Fibroblast of upper back skin (primary cell): ENCODE data around the gene CDC14A.
"Not testable (repeated sequence)": the region's sequence is repeated elsewhere in the genome, so short reads cannot be mapped to it uniquely, and the experiment has no call there.

Experiments
- DNase-seq: peaks from one replicate; pipeline ENCODE4 v3.0.0-alpha.2; 2013

The CDC14A gene, protein sequence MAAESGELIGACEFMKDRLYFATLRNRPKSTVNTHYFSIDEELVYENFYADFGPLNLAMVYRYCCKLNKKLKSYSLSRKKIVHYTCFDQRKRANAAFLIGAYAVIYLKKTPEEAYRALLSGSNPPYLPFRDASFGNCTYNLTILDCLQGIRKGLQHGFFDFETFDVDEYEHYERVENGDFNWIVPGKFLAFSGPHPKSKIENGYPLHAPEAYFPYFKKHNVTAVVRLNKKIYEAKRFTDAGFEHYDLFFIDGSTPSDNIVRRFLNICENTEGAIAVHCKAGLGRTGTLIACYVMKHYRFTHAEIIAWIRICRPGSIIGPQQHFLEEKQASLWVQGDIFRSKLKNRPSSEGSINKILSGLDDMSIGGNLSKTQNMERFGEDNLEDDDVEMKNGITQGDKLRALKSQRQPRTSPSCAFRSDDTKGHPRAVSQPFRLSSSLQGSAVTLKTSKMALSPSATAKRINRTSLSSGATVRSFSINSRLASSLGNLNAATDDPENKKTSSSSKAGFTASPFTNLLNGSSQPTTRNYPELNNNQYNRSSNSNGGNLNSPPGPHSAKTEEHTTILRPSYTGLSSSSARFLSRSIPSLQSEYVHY

DNA sequence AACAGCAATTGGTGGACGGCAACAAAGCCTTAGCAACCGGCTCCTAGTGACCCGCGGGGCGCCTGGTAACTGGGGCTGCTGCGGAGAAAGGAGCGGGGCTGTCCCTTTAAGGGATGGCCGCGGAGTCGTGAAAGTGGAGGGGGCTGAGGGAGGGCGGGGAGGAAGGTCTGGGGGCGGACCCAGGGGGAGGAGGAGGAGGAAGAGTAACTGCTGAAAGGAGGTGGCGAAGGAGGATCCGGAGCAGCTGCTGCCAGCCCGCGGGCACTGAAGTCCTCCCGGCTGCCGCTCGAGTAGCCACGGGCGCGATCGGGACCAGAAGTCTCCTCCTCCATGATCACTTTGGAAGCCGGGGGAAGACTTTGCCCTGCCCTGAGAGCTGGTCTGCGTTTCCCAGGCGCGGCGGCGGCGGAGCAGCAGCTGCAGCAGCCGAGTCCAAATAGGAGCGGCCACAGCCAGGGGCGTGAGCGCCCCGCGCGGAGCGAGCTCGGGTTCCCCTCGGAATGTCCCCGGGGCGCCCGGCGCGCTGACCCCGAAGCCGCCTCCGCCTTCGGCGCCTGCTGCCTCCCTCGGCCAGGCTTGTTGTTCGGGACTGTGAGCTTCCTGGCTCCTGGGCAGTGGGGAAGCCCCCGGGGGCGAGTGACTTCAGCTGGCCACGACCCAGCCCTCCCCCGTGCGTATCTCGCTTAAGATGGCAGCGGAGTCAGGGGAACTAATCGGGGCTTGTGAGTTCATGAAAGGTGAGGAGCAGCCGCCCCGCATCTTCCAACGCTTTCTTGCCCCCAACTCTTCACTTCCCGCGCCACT is at the start of gene CDC14A:
CDC14A (plus strand) TSS at position 240 of the 804 bp plus-strand sequence; CDS start at position 689, 449 bp downstream.
- peak; percentile 95 for DNase-seq

DNA sequence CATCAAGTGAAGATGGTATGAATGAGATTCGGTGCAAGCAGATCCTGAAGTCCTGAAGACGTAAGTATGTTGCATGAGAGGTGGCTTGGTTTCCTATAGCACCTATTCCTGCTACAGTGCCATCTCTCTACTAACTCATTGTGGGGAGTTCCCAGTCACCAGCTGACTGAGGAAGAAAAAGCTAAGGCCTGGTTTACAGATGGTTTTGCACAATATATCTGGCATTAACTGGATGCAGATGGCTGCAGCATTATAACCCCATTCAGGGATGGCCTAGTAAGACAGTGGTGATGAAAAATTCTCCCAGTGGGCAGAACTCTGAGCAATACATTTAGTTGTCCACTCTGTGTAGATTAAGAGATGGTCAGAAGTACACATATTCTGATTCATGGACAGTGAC is 49.6 kb upstream of the CDC14A start:
- DNase-seq, result no peak

DNA sequence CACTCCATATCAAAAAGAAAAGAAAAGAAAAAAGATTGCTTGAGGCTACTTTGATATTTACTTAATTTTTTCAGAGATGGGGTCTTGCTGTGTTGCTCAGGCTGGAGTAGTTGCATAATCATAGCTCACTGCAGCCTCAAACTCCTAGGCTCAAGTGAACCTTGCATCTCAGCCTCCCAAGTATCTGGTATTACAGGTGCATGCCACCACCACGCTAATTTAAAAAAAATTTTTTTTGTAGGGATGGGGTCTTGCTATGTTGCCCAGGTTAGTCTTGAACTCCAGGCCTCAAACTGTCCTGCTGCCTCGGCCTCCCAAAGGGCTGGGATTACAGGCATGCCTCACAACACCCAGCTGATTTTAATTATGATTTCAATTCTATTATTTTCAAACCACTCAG is 48.1 kb upstream of the CDC14A start:
- DNase-seq, result no peak

DNA sequence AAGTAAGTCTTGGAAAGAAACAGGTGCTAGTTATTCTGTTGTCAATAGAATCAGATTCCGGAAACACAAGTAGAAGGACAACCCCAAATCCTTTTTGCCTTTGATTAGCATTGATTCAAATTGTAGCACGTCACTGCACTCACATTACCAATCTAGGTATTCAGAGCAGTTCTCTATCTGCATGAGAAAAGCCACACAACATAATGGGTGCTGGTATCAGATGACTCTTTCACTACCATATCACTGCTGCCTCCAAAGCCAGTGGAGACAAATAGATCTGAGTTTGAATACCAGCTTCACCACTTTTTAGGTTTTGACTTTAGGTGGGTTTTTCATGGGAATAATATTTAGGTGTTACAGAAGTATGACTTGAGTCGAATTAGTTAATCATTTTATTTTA is 47.4 kb upstream of the CDC14A start:
- no peak for DNase-seq

DNA sequence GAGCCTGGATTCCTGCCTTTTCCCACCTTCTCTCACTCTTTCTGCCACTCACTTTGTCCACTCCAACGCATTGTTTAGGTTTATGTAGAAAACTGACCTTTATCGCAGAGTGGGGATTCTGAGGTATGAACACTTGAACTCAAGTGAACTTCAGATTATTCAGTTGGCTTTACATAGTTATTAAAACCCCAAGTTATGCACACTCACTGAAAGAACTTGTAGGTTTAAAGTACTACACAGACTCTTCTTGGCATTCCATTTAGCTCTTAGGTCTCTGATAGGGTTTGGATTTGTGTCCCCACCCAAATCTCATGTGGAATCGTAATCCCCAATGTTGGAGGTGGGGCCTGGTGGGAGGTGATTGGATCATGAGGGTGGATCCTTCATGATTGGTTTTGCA is 46.4 kb upstream of the CDC14A start:
- no peak for DNase-seq

DNA sequence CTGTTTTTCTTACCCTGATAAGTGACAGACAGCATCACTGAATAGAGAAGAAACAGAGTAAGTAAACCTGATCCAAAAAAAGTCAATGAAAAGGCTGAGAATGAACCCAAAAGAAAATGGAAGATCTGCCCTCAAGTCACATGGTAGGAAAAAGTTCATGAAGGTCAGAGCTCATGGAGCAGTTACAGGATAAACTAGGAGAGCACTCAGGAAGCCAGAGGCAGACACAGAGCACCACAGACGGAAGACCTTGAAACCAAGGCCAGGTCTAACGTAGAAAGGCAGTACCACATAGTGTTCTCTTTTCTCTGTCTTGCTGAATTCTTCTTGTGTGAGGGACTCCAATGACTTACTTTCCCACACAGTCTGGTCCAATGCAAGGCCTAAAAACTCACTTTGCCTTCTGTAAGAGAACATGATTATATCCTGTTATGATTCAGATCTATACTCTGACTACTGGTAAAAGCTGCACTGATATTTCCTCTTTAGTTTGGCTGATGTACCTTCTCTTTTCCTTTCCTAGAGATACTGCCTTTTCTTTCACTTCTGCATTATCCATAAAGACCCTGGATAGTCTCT is 45.5 kb upstream of the CDC14A start:
- DNase-seq, result no peak

DNA sequence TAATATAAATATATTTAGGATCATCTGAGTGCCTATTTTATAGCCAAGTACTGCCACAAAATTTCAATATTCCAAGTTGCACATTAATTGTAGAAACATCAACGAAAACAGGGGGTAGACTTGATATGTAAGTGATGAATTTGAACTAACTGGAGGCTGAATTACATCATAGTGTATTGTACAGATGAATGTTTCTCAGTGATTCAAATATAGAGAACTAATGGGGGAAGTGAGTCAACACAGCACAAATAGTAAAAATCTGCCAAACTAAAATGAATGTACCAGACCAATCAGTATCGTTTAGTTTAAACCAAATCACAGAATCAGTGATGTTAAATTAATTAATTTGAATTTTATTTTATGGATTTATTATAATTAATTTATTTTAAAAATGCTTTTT is 43.5 kb upstream of the CDC14A start:
- DNase-seq, result peak; percentile 41

DNA sequence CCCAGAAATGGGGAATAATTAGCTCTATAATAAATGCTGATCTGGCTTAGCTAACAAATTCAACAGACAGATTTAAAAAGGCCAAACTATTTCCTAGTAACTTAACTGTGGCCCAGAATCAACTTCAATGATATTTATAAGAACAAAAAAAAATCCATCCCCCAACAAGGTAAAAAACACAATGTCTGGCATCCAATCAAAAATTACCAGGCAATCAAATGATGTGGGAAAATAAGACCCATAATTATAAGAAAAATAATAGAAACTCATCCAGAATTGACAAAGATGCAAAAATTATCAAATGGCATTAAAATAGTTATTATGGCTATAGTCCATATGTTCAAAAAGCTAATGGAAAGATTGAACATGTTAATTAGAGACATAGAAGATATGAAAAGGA is 42.4 kb upstream of the CDC14A start:
- no peak for DNase-seq

DNA sequence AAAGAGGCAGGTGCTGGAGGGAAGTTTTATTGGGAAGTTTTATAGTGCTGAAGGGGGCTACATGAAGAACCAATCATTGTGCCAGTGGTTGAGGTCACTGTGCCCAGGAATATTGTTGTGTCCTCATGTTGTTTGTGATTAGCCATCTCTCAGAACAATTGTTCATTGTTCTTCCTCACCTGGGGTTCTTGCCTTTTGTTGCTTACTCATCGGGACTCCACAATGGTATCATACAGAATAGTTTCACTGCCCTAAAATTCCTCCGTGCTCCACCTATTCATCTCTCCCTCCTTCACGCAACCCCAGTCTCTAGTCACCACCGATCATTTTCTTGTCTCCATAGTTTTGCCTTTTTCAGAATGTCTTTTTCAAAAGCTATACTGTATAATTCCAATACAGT is 38.9 kb upstream of the CDC14A start:
- no peak for DNase-seq

DNA sequence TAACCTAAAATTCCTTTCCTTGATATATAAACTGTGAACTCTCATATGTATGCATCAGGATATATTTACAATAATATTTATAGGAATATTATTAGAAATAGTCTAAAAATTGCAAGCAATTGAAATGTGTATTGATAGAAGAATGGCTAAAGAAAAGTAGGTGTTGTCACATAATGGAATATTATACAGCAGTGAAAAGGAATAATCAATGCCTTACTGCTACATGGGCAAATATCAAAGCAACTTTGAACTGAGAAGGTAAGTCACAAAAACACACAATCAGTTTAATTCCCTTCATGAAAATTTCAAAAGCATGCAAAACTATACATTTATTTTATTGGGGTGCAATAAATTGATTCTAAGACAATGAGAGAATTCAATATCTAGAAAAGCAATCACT is 35.7 kb upstream of the CDC14A start:
- no peak for DNase-seq

DNA sequence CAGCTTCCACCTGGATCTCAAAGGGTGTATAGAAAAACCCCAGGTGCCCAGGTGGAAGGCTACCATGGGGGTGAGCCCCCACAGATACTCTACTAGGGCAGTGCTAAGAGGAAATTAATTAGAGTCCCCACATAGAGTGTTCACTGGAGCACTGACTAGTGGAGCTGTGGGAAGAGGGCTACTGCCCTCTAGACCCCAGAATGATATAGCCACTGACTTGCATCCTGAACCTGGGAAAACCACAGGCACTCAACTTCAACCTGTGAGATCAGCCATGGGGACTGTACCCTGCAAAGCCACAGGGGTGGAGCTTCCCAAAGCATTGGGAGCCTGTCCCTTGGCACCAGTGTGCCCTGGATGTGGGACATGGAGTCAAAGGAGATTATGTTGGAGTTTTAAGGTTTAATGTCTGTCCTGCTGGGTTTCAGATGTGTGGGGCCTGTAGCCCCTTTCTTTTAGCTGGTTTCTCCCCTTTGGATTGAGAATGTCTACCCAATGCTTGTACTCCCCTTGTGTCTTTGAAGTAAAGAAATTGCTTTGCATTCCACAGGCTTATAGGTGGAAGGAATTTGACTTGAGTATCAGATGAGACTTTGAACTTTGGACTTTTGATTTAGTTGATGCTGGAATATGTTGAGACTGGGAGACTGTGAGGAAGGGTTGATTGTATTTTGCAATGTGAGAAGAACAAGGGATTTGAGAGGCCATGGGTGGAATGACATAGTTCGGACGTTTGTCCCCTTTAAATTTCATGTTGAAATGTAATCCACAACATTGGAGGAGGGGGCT is 31.8 kb upstream of the CDC14A start:
- no peak for DNase-seq

DNA sequence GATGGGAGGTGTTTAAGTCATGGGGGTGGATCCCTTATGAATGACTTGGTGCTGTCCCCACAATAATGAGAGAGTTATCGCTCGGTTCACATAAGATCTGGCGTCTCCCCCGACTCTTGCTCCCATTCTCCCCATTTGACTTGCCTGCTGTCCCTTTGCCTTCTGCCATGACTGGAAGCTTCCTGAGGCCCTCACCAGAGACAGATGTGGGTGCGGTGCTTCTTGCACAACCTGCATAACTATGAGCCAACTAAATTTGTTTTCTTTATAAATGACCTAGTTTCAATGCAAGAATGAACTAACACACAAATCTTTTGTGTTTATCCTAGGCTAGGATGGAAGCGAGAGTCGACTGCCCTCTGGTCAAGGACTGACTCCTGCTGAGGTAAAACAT is 31.2 kb upstream of the CDC14A start:
- DNase-seq, result no peak

DNA sequence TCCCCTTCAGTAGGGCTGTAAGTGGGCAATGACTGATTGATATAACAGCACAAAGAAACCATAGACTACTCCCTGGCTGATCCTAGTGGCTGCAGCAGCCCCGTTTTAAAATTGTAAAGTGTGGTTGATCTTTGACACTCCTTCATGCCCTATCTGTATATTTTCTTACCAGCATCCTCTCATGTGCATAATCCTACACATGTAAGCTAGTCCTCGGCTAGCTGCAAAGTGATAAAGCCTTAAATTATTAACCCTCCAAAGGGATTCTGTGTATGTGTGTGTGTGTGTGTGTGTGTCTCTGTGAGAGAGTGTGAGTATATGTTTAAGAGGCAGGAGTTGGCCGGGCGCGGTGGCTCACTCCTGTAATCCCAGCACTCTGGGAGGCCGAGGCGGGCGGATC is 30.8 kb upstream of the CDC14A start:
- no peak for DNase-seq

DNA sequence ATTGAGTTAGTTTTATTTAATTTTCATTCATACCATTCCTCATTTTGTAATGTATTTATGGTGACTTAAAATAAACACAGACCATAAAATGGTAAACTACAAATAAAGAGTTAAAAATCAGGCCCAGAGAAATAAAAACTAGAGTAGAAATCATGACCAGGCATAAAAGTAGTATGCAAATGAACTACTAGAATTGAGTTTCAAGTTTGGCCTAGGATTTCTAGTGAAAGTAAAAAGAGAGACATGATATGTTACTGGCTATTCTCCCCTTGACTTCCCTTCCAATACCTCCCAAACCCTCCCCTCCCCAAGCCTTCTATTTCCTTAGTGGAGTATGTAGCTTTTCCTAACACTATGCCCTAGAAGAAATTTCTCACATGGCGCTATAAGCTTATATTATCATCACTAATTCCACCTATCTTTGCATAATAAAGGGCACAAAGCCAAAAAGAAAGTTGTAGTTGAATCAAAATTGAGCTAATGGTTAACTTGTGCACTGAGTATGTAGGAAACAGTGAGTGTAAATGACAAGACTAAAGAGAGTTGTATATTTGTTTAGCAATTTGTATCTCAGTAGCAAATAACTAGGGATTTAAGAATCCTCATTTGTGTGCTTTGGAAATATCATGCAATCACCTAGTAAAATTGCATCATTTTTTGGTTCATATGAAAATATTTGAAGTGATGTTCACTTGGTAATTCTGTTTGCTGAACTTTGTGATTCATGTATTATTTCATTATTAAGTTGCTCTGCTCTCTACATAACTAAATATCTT is 29.7 kb upstream of the CDC14A start:
- peak; percentile 67 for DNase-seq

DNA sequence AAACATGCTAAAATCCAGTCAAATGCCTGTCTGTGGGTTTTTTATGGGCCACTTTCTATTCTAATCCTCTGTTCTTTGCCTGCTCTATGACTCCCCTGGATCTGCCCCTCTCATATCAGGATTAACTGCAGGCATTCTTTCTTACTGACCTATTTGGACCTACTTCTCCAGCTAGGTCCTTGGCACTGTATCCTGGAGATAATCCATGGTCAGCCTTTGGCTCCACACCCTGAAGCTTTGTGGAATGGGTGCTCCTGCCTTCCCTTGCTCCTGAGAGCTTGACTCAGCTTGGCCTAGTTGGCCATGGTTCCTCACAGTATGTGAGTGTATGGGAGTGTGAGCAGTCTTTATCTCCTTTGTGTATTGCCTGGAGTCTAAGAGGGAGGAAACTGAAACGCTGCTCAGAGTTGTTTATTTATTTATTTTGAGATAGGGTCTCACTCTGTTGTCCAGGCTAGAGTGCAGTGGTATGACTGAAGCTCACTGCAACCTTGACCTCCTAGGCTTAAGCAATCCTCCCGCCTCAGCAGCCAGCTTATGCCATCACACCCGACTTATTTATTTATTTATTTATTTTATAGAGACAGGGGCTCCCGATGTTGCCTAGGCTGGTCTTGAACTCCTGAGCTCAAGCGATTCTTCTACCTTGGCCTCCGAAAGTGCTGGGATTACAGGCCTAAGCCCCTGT is 28.7 kb upstream of the CDC14A start:
- DNase-seq, result peak; percentile 64

DNA sequence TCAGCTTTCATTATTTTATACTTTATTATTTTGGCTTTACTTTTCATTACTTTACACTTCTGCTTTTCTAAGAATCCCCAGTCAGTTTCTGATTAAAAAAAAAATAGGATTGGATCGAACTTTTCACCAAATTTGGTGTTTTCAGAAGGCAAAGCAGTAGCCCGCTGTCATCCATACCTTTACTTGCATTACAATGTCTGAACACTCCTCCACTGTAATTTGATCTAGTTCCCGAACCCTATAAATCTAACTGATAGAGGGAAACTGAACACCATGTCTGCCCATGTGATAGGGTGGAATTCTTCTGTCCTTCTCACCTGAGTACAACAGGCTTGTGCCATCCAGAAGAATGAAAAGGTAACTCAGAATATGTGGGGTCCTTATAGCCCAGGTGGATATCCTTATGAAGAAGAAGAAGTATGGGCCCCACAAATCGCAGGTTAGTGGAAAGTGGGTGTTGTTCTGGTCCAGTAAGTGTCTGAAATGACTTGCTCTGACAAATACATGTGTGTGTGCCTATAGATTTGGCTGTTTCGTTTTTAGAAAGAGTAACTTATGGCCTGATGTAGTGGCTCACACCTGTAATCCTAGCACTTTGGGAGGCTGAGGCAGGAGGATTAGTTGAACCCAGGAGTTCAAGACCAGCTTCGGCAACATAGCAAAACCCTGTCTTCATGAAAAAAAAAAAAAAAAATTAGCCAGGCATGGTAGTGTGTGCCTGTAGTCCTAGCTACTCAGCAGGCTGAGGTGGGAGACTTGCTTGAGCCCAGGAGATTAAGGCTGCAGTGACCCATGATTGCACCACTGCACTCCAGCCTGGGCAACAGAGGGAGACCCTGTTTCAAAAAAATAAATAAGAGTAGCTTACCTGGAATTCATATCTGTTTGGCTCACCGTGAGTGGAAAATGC is 26.6 kb upstream of the CDC14A start:
- no peak for DNase-seq

DNA sequence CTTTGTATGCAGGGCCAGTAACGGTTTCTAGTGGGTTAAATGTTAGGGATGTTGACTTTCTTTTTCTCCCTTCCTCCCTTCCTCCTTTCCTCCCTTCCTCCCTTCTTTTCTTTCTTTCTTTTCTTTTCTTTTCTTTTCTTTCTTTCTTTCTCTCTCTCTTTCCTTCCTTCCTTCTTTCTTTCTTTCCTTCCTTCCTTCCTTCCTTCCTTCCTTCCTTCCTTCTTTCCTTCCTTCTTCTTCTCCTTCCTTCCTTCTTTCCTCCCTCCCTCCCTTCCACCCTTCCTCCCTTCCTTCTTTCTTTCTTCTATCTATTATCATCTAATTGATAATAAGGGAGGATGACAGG is 26.0 kb upstream of the CDC14A start:
- not testable (repeated sequence) for DNase-seq

DNA sequence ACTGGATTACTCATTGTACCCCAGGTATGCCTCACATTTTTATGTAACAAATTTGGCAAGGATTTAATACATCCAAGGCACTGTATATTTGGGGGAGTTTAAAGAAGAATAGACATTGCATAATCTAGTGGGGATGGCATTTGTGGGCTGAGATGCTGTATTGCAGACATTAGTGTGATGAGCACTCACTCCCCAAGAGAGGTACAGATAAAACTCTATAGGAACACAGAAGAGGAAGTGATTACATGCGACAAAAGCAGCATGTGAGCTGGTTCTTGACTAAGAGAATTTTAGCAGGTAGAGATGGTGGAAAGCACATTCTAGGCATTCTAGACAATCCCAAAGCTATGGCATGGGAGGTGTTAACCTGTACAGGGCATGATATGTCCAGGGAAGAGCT is 24.2 kb upstream of the CDC14A start:
- DNase-seq, result no peak

DNA sequence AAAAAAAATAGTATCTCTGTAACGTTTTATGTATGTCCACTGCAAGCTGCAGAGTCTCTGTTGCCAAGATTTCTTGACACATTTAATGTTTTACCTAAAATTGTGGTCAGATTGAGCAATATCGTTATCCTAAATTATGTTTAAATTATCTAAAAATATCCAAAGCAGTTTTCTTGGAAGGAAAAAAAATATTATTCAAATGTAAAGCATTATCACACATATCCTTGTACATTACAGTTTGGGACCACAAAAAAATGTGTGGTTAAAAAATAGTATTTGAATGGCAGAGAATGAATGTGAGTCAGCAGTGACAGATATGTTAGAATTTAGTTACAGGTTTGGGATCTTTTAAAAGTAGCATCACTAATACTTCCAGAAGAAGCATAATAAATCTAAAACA is 21.2 kb upstream of the CDC14A start:
- peak; percentile 69 for DNase-seq

DNA sequence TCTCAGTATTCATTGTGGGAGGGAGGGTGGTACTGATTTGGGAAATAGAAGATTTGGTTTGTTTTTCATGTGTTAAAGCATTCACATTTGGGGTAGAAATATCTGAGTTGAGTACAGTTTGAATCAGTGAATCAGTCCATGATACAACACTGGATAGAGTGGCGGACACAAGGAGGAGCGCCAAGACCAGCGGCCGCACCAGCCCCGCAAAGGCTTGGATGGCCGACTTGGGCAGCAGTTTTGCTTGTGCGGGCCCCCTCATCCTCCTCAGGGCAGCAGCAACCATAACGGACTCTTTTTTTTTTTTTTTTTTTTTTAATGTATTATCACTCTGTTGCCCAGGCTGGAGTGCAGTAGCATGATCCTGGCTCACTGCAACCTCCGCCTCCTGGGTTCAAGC is 20.0 kb upstream of the CDC14A start:
- no peak for DNase-seq
